Skeletal muscle tissue (tissue), 4 donors: ENCODE results near the gene ABLIM1. TPM values are rescaled to one million over a fixed set of nuclear protein-coding genes. Genes with fewer than 3 reads are reported as not detected.

ENCODE experiments used
- H3K27ac ChIP-seq: one replicate; pipeline ENCODE4 v1.7.0; 2013; ENCODE audit warnings: mild to moderate bottlenecking, low read depth, low read length, inconsistent platforms
- H3K27me3 ChIP-seq, 3 donors: one replicate each; pipeline ENCODE4 v1.7.0; 2013; ENCODE audit warnings: low read length in 3 of 3; ENCODE audit not compliant: control insufficient read depth in 3 of 3, insufficient read depth in 3 of 3
- H3K36me3 ChIP-seq, 3 donors: one replicate each; pipeline ENCODE4 v1.7.0; 2013; ENCODE audit warnings: low read length in 3 of 3; ENCODE audit not compliant: control insufficient read depth in 3 of 3, insufficient read depth in 3 of 3
- H3K4me1 ChIP-seq, 3 donors: one replicate each; pipeline ENCODE4 v1.7.0; 2013; ENCODE audit warnings: low read length in 3 of 3, mild to moderate bottlenecking in 3 of 3; ENCODE audit not compliant: control insufficient read depth in 3 of 3, insufficient read depth in 3 of 3
- H3K4me3 ChIP-seq, 3 donors: one replicate each; pipeline ENCODE4 v1.7.0; 2013; ENCODE audit warnings: low read length in 3 of 3
- H3K9ac ChIP-seq, 3 donors: one replicate each; pipeline ENCODE4 v1.7.0; 2013; ENCODE audit warnings: low read length in 3 of 3, mild to moderate bottlenecking in 3 of 3, moderate library complexity in 2 of 3, low read depth in 1 of 3
- H3K9me3 ChIP-seq, 3 donors: one replicate each; pipeline ENCODE4 v1.7.0; 2013; ENCODE audit warnings: low read length in 3 of 3; ENCODE audit not compliant: control insufficient read depth in 3 of 3
- total RNA-seq: library from RNA; depleted of rRNA; stranded (reverse); fragments of >200 nt; gene quantifications from one replicate; pipeline ENCODE4 v1.2.3, GENCODE V29; 2014
- donor health status: Osteomylitis.

ABLIM1 gene
- total RNA-seq, 1 donor from 2014 or later, result 34.4 TPM

DNA sequence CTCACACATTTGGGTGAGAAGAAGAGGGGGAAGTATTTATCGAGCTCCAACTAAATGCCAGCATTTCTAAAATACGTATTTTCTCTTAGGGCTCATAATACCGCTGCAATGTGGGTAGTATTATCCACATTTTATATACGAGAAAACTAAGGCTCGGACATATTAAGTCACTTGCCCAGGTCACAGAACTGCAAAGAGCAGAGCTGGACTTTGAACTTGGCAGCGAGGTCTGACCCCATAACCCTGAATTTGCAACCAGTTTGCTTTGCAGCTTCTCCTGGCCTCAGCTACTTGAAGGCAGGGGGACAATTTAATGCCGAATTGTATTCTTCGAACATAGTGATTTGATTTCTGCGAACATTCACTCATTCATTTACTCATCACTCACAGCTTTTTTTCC, 7.2 kb downstream of the ABLIM1 start:
- H3K4me3 ChIP-seq, result no peak overlapping the region
- H3K36me3 ChIP-seq, result no peaks in the 10 kb centered on the region
- no peak overlapping the region for H3K9ac ChIP-seq
- peaks cover 10 to 19% (median 13%) of the 10 kb centered on the region in 3 donors for H3K4me1 ChIP-seq
- H3K27ac ChIP-seq, result no peak overlapping the region
- H3K9me3 ChIP-seq, result no peaks in the 10 kb centered on the region
- H3K27me3 ChIP-seq, result no peaks in the 10 kb centered on the region

DNA sequence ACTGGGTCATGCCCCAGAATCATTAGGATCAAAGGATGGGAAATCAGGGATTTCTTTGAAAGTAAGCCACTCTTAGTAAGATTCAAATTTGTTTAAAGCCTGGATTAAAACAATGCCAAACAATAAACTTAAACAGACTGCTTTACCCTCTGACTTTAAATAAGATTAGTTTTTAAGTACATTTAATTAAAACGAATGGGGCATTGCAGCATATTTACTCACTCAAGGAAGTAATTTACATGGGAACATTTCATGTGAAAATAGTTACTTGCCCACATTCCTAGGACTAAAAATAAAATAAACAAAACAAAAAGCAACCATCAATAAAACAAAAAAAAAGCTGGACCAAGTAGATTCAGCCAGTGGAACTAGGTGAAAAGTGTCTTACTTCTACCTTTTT, 7.8 kb downstream of the ABLIM1 start:
- Histone ChIP-seq H3K4me3 (no peak overlapping the region), H3K27me3 (no peaks in the 10 kb centered on the region), H3K4me1 (peaks cover 10 to 17% (median 13%) of the 10 kb centered on the region in 3 donors), H3K9ac (no peak overlapping the region), H3K36me3 (no peaks in the 10 kb centered on the region), H3K9me3 (no peaks in the 10 kb centered on the region), H3K27ac (no peak overlapping the region)

DNA sequence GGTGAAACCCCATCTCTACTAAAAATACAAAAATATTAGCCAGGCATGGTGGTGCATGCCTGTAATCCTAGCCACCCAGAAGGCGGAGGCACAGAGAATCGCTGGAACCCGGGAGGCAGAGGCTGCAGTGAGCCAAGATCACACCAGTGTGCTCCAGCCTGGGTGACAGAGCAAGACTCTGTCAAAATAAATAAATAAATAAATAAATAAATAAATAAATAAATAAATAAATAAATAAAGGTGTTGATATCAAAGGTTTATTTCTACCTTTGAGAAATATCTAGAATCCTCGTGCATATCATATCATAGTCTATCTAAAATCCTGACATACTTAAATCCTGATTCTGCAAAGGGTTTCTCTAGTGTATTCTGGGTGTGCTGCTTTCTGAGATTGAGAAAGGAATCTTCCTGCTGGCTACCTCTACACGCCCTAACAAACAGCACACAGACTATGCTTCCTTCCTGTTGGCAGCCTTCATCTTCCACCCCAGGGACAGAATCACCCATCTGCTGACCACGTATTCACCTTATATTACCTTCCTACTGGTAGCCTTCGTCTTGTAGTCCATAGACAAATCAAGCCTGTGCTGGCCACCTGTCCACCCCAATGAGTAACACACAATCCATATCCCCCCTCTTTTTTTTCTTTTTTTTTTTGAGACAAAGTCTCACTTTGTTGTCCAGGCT, 8.7 kb downstream of the ABLIM1 start:
- no peak overlapping the region for H3K27ac ChIP-seq
- H3K9ac ChIP-seq, result no peak overlapping the region
- H3K27me3 ChIP-seq, result no peaks in the 10 kb centered on the region
- no peaks in the 10 kb centered on the region for H3K36me3 ChIP-seq
- peaks cover 10 to 15% (median 13%) of the 10 kb centered on the region in 3 donors for H3K4me1 ChIP-seq
- no peaks in the 10 kb centered on the region for H3K9me3 ChIP-seq
- no peak overlapping the region for H3K4me3 ChIP-seq

DNA sequence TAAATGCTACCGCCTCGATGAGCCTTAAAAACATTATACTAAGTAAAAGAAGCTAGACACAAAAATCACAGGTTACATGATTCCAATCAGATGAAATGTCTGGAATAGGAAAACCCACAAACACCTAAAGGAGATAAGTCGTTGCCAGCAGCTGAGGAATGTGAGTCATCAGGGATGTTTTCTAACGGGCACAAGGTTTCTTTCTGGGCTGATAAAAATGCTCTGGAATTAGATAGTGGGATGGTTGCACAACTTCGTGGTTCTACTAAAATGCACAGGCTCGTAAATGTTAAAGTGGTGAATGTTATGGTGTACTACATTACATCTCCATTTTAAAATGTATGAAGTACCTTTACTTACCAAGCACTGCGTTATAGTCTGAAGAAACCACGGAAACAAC, 9.7 kb downstream of the ABLIM1 start:
- Histone ChIP-seq H3K4me3 (no peak overlapping the region), H3K9ac (no peak overlapping the region), H3K27ac (no peak overlapping the region)

DNA sequence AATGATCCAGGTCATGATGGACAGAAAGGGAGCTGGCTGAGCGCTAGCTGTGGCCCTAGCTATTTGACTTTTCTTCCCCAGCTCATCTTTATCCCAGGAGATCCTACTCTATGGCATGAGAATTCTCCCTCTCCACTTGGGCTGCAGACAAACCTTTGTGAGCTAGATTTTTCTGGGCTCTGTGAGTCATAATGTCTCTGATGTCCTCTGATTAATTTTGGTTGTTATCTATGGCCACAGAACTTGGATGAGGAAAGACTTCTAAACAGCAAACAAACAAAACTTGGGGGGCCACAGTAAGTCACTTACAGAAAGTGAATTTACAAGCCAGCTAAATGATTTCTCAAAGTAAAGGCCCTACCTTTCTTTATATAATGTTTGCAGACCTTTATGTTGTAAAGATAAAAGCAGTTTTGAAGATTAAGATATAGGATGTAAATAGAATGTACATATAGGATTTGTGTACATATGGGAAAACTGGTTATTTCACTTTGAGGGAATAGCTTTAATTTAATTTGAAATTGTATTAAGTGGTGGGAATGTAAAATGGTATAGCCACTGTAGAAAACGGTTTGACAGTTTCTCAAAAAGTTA, 10.4 kb downstream of the ABLIM1 start:
- H3K27me3 ChIP-seq, result no peaks in the 10 kb centered on the region
- H3K4me3 ChIP-seq, result no peak overlapping the region
- H3K9ac ChIP-seq, result no peak overlapping the region
- no peaks in the 10 kb centered on the region for H3K9me3 ChIP-seq
- H3K27ac ChIP-seq, result no peak overlapping the region
- H3K36me3 ChIP-seq, result no peaks in the 10 kb centered on the region
- H3K4me1 ChIP-seq, result peaks cover 5 to 8% (median 8%) of the 10 kb centered on the region in 3 donors

More for the DNA sequence above, 9.7 kb downstream of the ABLIM1 start:
- Histone ChIP-seq H3K27me3 (no peaks in the 10 kb centered on the region), H3K9me3 (no peaks in the 10 kb centered on the region), H3K36me3 (no peaks in the 10 kb centered on the region), H3K4me1 (peaks cover 8 to 13% (median 12%) of the 10 kb centered on the region in 3 donors)

DNA sequence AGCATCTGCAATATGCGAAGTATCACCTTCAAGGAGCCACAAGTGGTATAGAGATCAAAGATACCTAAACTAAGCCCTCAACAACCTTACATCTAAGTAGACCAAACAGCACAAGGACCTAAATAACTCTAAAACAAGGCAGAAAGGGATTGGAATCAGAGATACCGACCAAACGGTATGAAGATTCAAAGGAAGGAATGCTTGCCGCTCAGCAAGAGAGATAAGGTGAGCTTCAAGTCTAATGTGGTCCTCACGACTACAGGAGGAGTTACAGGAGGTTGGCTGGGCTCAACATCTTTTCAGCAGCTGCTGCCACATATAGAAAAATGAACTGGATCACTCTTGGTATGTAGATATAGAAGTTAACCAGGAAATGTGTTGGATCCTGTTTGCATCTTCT, 11.6 kb downstream of the ABLIM1 start:
- Histone ChIP-seq H3K27ac (no peak overlapping the region), H3K4me1 (peaks cover 3 to 8% (median 4%) of the 10 kb centered on the region in 3 donors), H3K9ac (no peak overlapping the region), H3K27me3 (no peaks in the 10 kb centered on the region), H3K9me3 (no peaks in the 10 kb centered on the region), H3K36me3 (no peaks in the 10 kb centered on the region), H3K4me3 (no peak overlapping the region)

DNA sequence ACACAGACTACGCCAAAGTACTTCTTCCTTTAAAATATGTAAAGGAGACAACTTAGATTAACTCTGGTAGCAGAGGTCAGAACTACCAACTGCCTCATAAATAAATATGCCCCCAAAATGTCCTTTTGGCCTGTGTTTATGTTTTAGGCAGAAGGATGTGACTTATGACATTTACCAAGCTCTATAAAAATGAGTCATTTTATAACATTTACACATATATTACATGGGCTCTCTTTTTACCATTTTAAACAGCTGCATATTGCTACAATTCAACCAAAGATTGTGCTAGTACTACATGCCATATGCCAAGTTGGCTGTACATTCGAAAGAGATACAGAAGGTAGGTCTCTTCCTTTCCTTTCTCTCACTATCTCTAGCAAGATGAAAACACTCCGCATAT, 12.4 kb downstream of the ABLIM1 start:
- Histone ChIP-seq H3K36me3 (no peaks in the 10 kb centered on the region), H3K27ac (no peak overlapping the region), H3K9ac (no peak overlapping the region), H3K27me3 (no peaks in the 10 kb centered on the region), H3K9me3 (no peaks in the 10 kb centered on the region), H3K4me3 (no peak overlapping the region), H3K4me1 (peaks cover 3 to 8% (median 4%) of the 10 kb centered on the region in 3 donors)

DNA sequence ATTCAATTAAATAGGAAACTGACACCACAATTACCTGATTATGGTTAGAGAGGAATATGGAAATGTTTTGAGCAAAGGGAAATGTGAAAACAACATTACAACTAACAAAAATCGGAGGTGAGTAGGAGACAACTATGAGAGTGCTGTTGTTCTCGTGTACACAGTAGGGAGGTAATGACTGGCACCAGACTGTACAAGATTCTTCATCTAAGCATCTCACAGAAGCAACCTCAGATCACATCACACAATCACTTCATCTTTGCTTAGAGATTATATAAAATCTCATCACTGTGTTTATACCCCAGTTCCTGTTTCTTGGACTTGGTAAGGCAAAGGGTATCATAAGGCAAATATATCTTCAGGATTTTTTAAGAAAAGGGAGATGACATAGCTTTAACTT, 14.9 kb downstream of the ABLIM1 start:
- Histone ChIP-seq H3K36me3 (no peaks in the 10 kb centered on the region), H3K27me3 (no peaks in the 10 kb centered on the region), H3K9ac (no peak overlapping the region), H3K4me3 (no peak overlapping the region), H3K4me1 (no peaks in the 10 kb centered on the region), H3K27ac (no peak overlapping the region), H3K9me3 (no peaks in the 10 kb centered on the region)

DNA sequence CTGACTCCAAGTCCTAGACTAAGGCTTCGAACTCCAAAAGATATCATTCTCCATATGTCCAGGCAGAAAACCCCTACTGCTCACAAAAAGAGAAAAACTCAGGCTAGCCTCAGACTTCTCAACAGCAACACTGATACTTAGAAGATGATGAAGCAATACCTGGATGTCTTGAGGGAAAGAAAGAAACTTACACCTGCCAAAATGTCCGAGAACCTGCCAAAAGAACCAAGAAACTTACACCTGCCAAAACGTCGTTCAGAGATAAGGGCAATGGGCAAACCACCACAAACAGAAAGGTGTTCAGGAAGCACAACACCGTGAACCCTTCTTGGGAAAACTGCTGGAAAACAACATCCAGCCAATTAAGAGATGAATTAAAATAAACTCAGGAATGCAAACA, 15.3 kb downstream of the ABLIM1 start:
- Histone ChIP-seq H3K9ac (no peak overlapping the region), H3K4me1 (no peaks in the 10 kb centered on the region), H3K4me3 (no peak overlapping the region), H3K27ac (no peak overlapping the region), H3K27me3 (no peaks in the 10 kb centered on the region), H3K9me3 (no peaks in the 10 kb centered on the region), H3K36me3 (no peaks in the 10 kb centered on the region)

DNA sequence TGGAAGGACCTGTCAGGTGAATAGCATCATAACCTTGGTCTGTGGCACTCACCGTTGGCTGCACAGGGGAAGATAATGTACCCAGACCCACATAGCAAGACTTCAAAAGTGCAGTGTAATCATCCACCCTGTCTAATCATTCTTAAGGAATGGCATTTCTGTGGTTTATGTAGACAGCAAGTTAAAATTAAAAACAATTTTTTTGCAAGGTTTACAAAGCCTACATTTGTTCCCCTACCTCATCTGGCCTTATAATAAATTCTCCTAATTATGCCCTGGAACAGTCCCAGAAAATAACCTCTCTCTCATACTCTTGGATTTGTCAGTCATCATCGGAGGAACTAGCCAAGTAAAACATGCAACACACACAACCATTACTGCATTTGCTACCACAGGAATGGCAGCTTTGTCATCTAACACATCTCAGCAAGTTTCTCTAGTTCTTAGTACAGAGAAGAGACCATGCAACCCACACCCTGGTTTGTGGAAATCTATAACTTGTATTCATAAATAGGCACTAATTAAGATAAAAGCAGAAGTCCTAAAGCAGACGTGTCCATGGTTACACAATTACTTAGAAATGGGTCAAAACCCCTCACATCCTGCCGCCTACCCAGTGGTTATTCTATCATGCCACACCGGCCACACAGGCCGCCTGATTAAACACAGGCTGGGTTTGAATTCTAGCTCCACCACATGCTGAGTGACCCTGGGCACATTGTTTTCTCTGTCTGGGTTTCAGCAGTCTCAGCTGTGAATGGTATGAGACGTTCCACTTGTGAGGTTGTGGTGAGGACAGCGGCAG, 19.1 kb downstream of the ABLIM1 start:
- Histone ChIP-seq H3K4me1 (peaks cover 11 to 12% (median 11%) of the 10 kb centered on the region in 3 donors), H3K27ac (no peak overlapping the region), H3K27me3 (no peaks in the 10 kb centered on the region), H3K4me3 (no peak overlapping the region), H3K9ac (no peak overlapping the region), H3K36me3 (no peaks in the 10 kb centered on the region), H3K9me3 (no peaks in the 10 kb centered on the region)
